Activated naive CD4-positive, alpha-beta T cell treated with anti-CD3 and anti-CD28 coated beads for 36 hours (primary cell): ENCODE data around the gene FBXW12. TPM values are rescaled to one million over a fixed set of nuclear protein-coding genes. Genes with fewer than 3 reads are reported as not detected.

ENCODE experiments used
- CTCF ChIA-PET: fragments of 350-600 bp; sonication (Branson Sonifier 250); formaldehyde crosslinking; loops from one replicate; lab custom pipeline; 2021; ENCODE audit warnings: antibody characterized with exemption; lab: Charles Lee
- DNase-seq: peaks from one replicate; pipeline ENCODE4 v3.0.0-alpha.2; 2020
- H3K27ac Mint-ChIP-seq: one replicate; pipeline ENCODE4 v1.8.0; 2021; ENCODE audit warnings: mild to moderate bottlenecking, mixed read lengths
- H3K27me3 Mint-ChIP-seq: one replicate; pipeline ENCODE4 v1.8.0; 2021; ENCODE audit warnings: low read depth, mixed read lengths
- H3K36me3 Mint-ChIP-seq: one replicate; pipeline ENCODE4 v1.8.0; 2021; ENCODE audit warnings: low read depth, mixed read lengths
- H3K4me1 Mint-ChIP-seq: one replicate; pipeline ENCODE4 v1.8.0; 2021; ENCODE audit warnings: low read depth, mixed read lengths
- H3K4me3 Mint-ChIP-seq: one replicate; pipeline ENCODE4 v1.8.0; 2021; ENCODE audit warnings: mild to moderate bottlenecking, moderate library complexity, mixed read lengths
- H3K9me3 Mint-ChIP-seq: one replicate; pipeline ENCODE4 v1.8.0; 2021; ENCODE audit warnings: mixed read lengths
- intact Hi-C: fragments of 100-400 bp; cut with micrococcal nuclease; formaldehyde crosslinking; loops from one replicate; pipeline ENCODE4 v1.15.1; 2023
- total RNA-seq, 2 experiments: library from RNA; stranded (reverse); gene quantifications; one replicate each; pipeline ENCODE4 v1.2.3, GENCODE V29; 2021

FBXW12 gene
- total RNA-seq, 2 experiments from 2014 or later = not detected

DNA sequence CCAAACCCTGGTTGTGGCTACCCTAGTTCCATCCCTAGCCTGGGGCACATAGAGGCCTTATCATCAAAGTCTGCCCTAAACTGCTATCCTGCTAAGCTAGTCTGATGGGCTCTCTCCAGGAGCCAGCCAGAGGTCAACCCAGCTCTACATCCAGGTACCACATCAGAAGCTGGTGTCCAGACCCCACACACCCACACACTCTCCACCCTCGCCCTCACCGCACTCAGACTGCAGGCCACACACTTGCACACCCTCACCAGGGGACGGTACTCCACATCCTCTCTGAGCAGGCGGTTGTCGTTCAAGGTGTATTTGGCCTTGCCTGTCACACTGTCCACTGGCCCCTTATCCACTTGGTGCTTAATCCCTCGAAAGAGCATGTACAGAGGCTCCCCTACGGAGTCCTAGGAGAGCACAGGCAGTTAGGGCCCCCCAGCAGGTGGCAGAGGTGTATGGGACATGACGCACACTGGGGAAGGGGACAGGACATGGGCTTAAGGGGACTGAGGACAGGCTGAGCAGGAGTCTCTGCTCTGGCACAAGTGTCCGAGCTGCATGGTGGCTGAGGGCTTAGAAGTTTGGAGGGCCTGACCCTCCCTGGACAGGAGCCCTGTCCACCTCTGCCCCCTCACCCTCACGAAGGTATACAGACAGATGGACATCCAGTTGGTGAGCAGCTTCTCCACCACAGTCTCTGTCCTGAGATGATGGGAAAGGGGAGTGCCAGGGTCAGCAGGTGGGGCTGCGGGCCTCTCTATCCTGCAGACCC is 39.8 kb downstream of the FBXW12 start:
- intact Hi-C loops = no loop called here
- Mint-ChIP-seq H3K9me3 (no peaks in the 10 kb centered on the region), H3K27ac (no peak overlapping the region), H3K4me3 (no peak overlapping the region), H3K27me3 (no peaks in the 10 kb centered on the region), H3K4me1 (no peaks in the 10 kb centered on the region), H3K36me3 (no peaks in the 10 kb centered on the region)
- no peak for DNase-seq
- CTCF ChIA-PET = interaction anchor here (0.6 to 2.0 kb wide), 6 partner anchors 11 to 580 kb away, joined by 3 to 8 read pairs (median 6); no protein-coding TSS in a partner anchor

GRCh38 chr3:48412375-48413001 is 40.5 kb downstream of the FBXW12 start:
- intact Hi-C loops = no loop called here
- no peaks in the 10 kb centered on the region for H3K27me3 Mint-ChIP-seq
- DNase-seq = no peak
- H3K4me3 Mint-ChIP-seq = no peak overlapping the region
- H3K4me1 Mint-ChIP-seq = no peaks in the 10 kb centered on the region
- CTCF ChIA-PET = interaction anchor here (0.5 to 2.0 kb wide), 3 partner anchors 12 to 182 kb away, joined by 3 to 8 read pairs (median 7); no protein-coding TSS in a partner anchor
- no peaks in the 10 kb centered on the region for H3K9me3 Mint-ChIP-seq
- H3K36me3 Mint-ChIP-seq = no peaks in the 10 kb centered on the region
- no peak overlapping the region for H3K27ac Mint-ChIP-seq

GRCh38 chr3:48413086-48413485 is 41.1 kb downstream of the FBXW12 start:
- intact Hi-C loops = no loop called here
- DNase-seq = no peak
- Mint-ChIP-seq H3K4me1 (no peaks in the 10 kb centered on the region), H3K36me3 (no peaks in the 10 kb centered on the region), H3K4me3 (no peak overlapping the region), H3K27me3 (no peaks in the 10 kb centered on the region), H3K9me3 (no peaks in the 10 kb centered on the region), H3K27ac (no peak overlapping the region)
- CTCF ChIA-PET = interaction anchor here (0.5 to 2.0 kb wide), 2 partner anchors 23 to 183 kb away, joined by 3 to 8 read pairs; no protein-coding TSS in a partner anchor

DNA sequence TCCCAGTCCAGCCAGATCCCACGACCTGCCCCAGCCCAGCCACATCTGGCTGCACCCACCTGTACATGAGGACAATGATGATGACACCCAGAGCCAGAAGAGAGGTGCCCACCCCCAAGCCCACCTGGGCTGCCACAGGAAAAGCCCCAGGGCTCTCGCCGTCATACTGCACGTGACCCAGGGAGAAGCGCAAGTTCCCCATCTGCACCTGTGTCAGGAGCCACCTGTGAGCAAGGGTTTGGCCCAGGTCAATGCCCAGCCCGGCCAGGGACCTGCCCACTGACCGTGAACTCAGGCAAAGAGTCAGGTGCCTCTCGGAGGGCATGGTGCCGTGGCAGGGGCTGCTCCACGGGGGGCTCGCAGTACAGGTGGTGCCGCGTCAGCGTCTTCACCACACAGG is 41.6 kb downstream of the FBXW12 start:
- Mint-ChIP-seq H3K9me3 (no peaks in the 10 kb centered on the region), H3K27me3 (no peaks in the 10 kb centered on the region), H3K36me3 (no peaks in the 10 kb centered on the region), H3K4me1 (no peaks in the 10 kb centered on the region), H3K4me3 (no peak overlapping the region), H3K27ac (no peak overlapping the region)
- no peak for DNase-seq
- CTCF ChIA-PET = interaction anchor here (2.0 to 3.1 kb wide), 2 partner anchors 22 kb away, joined by 8 to 14 read pairs; no protein-coding TSS in a partner anchor
- intact Hi-C loops = no loop called here

- intact Hi-C loops = no loop called here
Measured at GRCh38 chr3:48414376-48415250, 42.6 kb downstream of the FBXW12 start.

DNA sequence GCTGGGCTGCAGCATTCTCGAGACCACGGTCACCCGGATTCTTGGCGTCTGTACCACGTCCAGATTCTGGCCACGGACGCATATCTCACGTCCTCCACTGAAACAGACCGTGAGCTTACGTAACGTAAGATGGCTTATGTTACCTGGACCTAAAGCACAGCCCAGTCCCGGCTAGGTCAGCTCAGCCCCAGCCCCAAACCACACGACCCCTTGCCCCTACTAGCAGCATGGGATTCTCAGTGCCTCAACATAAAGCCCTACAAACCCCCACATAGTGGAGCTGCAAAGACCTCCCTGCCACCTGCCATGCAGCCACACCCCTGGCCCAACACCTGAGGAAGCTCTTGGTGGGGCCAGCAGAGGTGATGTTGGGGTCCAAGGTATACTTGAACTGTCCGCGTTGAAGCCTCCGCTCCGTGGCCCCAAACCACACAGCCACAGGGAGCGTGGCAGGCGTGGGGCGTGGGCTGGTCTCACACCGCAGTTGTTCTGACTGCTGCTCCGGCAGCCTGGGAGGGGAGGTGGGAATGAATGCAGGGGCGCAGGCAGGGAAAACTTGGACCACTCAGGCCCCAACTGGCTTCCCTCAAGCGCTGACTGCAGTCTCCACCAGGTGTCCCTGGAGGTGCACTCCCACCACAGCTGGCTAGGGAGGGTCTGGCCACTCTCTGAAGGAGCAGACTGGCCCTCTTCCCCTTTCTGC is 43.4 kb downstream of the FBXW12 start:
- intact Hi-C loops = no loop called here
- Mint-ChIP-seq H3K36me3 (no peaks in the 10 kb centered on the region), H3K27me3 (no peaks in the 10 kb centered on the region), H3K4me1 (no peaks in the 10 kb centered on the region), H3K4me3 (no peak overlapping the region), H3K9me3 (no peaks in the 10 kb centered on the region), H3K27ac (no peak overlapping the region)
- CTCF ChIA-PET = interaction anchor here (1.3 to 3.1 kb wide), 3 partner anchors 15 to 21 kb away, joined by 4 to 14 read pairs (median 7); no protein-coding TSS in a partner anchor
- DNase-seq = no peak

More at GRCh38 chr3:48414376-48415250, 42.6 kb downstream of the FBXW12 start:
- DNase-seq = no peak
- Mint-ChIP-seq H3K36me3 (no peaks in the 10 kb centered on the region), H3K27me3 (no peaks in the 10 kb centered on the region), H3K9me3 (no peaks in the 10 kb centered on the region), H3K4me3 (no peak overlapping the region), H3K27ac (no peak overlapping the region), H3K4me1 (no peaks in the 10 kb centered on the region)
- CTCF ChIA-PET = interaction anchor here (1.3 to 3.1 kb wide), 2 partner anchors 14 to 21 kb away, joined by 4 to 14 read pairs; no protein-coding TSS in a partner anchor

DNA sequence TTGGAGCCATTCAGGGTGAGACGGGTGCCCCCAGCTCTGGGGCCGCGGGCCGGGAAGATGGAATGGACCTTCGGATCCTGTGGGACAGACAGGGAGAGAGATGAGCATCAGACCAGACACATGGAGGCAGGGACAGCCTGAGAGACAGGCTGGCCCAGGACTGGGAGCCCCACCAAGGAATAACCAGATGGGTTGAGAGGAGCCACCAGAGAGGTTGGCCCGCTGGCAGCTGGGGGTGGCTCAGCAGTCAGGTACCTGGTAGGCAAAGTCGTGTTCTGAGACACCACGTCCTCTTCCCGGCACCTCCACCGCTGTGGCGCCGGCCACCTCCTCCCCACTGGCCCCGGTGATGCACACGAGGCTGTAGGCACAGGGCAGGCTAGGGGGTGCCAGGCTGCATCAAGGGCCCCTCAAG is 44.1 kb downstream of the FBXW12 start:
- Mint-ChIP-seq H3K27ac (no peak overlapping the region), H3K27me3 (no peaks in the 10 kb centered on the region), H3K36me3 (no peaks in the 10 kb centered on the region), H3K4me1 (no peaks in the 10 kb centered on the region), H3K4me3 (no peak overlapping the region), H3K9me3 (no peaks in the 10 kb centered on the region)
- CTCF ChIA-PET = interaction anchor here (2.1 to 3.1 kb wide), 2 partner anchors 15 to 20 kb away, joined by 7 to 14 read pairs; no protein-coding TSS in a partner anchor
- intact Hi-C loops = no loop called here
- DNase-seq = no peak

DNA sequence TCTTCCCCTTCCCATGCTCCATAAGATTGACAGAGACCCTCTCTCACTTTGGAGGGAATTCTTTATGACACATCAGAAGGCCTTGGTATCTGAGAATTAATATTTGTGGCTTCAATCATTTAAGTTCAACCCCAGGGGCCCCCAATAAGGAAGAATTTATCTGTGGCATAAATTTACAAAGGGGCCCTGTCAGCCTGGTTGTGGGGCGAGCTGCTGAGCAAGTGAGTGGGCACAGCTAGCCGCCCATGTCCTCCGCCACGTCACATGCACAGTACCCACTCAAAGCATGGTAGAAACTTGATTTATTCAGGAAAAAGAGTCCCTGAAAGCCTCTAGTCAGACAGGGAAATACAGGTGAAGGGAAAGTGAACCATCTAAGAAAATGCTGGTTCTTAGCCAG is 44.5 kb downstream of the FBXW12 start:
- H3K27me3 Mint-ChIP-seq = no peaks in the 10 kb centered on the region

GRCh38 chr3:48417529-48418108 is 45.6 kb downstream of the FBXW12 start:
- Mint-ChIP-seq H3K9me3 (no peaks in the 10 kb centered on the region), H3K36me3 (no peaks in the 10 kb centered on the region), H3K27me3 (no peaks in the 10 kb centered on the region), H3K4me3 (no peak overlapping the region), H3K4me1 (no peaks in the 10 kb centered on the region), H3K27ac (no peak overlapping the region)
- intact Hi-C loops = no loop called here
- CTCF ChIA-PET = interaction anchor here (0.7 to 2.1 kb wide), 2 partner anchors 17 to 19 kb away, joined by 3 to 7 read pairs; no protein-coding TSS in a partner anchor
- no peak for DNase-seq

More for the DNA sequence above, 44.5 kb downstream of the FBXW12 start:
- Mint-ChIP-seq H3K27ac (no peak overlapping the region), H3K36me3 (no peaks in the 10 kb centered on the region), H3K9me3 (no peaks in the 10 kb centered on the region), H3K4me3 (no peak overlapping the region), H3K4me1 (no peaks in the 10 kb centered on the region)
- CTCF ChIA-PET = interaction anchor here (2.1 to 3.1 kb wide), 2 partner anchors 16 to 19 kb away, joined by 7 to 14 read pairs; no protein-coding TSS in a partner anchor
- intact Hi-C loops = no loop called here
- DNase-seq = no peak

DNA sequence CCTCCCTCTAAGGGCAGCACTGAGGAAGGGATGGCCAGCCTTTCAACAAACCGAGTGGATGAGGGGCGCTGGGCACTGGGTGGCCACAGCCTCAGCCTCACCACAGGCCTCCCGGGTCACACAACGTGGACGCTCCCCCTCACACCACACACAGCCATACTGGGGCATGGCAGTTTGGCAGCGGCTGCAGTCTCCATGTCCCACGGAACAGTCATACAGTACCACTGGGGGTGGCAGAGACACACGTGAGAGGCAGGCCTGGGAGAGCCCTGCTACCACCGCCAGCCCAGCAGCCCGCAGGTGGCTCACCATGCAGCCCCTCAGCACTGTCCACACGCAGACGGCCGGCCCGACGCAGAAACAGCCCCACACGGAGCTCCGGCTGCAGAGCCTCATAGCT is 46.1 kb downstream of the FBXW12 start:
- no peak for DNase-seq
- intact Hi-C loops = no loop called here
- CTCF ChIA-PET = interaction anchor here (1.1 kb wide), 1 partner anchor 17 kb away, joined by 5 read pairs; no protein-coding TSS in a partner anchor
- Mint-ChIP-seq H3K9me3 (no peaks in the 10 kb centered on the region), H3K27ac (no peak overlapping the region), H3K4me3 (no peak overlapping the region), H3K27me3 (no peaks in the 10 kb centered on the region), H3K36me3 (no peaks in the 10 kb centered on the region), H3K4me1 (no peaks in the 10 kb centered on the region)

DNA sequence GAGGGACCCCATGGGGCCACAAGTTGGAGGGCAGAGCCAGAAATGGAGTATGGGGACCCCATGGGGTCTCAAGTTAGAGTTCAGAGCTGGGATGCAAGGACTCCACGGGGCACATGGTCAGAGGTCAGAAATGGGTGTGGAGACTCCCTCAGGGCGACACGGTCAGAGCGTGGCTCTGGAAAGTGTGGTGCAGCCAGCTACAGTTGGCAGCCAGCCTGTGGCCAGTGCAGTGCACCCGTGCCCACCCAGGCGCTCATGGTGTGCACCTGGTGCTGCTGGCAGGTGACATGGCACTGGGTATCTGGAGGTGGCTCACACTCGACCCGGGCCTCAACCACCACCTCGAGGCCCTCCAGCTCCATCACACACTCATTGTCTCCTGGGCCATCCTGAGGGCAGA is 46.6 kb downstream of the FBXW12 start:
- Mint-ChIP-seq H3K9me3 (no peaks in the 10 kb centered on the region), H3K36me3 (no peaks in the 10 kb centered on the region), H3K27ac (no peak overlapping the region), H3K4me1 (no peaks in the 10 kb centered on the region), H3K4me3 (no peak overlapping the region), H3K27me3 (no peaks in the 10 kb centered on the region)
- intact Hi-C loops = no loop called here
- CTCF ChIA-PET = interaction anchor here (1.0 to 1.5 kb wide), 4 partner anchors 17 to 131 kb away, joined by 4 to 7 read pairs (median 4); no protein-coding TSS in a partner anchor
- no peak for DNase-seq
